GM15510 (cell line): Measurements from ENCODE around the gene SULT2B1.

ENCODE experiments used
- POLR2A ChIP-seq: IDR thresholded peaks from 3 replicates; pipeline ENCODE4 v1.6.1; 2011; ENCODE audit warnings: borderline replicate concordance; ENCODE audit not compliant: insufficient read length; ENCODE audit errors: extremely low read depth

The SULT2B1 gene

GRCh38 chr19:48514123-48514458 is 37.9 kb upstream of the SULT2B1 start:
- no peak for TF ChIP-seq POLR2A

DNA sequence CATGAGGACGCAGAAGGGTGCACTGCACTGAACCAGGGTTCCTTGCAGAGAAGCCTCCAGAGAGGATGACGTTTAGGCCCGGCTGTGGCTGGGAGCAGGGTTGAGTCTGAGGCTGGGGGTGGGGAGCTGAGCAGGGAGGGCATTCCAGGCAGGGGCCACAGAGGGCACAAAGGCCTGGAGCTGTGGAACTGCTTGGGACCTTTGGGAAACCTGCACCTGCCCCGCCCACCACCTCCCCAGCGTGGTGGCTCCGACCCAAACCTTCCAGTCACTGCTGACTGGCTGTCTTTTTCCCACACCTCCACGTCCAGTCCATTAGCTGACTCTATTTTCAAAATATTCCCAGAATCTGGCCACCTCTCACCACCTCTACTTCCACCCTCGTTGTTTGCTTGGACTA is 35.4 kb upstream of the SULT2B1 start:
- TF ChIP-seq POLR2A = no peak

DNA sequence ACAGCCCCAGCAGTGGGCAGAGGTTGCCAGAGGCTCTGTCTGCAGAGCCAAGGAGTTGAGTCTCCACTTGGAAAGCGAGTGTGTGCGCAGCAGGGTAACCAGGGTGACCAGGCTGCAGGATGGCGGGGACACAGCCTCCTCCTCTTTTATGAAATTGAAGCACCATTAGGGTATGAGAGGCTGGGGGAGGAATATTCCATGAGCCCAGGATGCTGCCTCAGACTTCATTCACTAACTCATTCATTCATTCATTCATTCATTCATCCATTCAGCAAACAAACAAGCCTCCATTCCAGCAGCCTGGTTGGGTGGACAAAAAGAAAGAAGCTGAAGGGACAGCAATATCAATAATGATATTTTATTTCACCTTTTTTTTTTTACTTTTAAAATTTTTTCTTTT is 33.8 kb upstream of the SULT2B1 start:
- TF ChIP-seq POLR2A = no peak

DNA sequence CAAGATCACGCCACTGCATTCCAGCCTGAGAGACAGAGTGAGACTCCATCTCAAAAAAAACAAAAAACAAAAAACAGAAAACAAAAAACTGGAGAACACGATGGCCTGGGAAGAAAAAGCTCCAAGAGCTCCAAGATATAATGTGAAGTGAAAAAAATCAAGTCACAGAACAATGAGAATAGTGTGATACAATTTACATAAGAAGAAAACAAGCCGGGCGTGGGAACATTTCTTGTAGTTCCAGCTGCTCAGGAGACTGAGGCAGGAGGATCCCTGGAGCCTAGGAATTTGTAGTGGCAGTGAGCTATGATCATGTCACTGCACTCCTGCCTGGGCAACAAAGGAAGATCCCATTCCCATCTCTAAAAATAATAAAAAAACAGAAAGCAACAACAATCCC is 31.8 kb upstream of the SULT2B1 start:
- TF ChIP-seq POLR2A = no peak

GRCh38 chr19:48524221-48524620 is 27.8 kb upstream of the SULT2B1 start:
- TF ChIP-seq POLR2A = no peak

DNA sequence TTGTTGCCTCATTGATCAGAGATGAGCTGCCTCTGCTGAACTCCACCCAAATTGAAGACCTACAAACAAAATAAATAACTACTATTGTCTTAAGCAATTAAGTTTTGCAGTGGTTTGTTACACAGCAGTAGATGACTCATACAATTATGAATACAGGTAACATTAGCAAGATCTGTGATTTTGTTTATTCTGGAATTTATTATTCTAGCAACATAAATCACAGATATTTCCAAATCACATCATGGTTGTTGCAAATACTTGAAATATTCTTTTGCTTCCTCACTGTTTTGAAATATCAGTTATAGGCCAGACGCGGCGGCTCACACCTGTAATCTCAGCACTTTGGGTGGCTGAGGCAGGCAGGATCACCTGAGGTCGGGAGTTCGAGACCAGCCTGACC is 27.2 kb upstream of the SULT2B1 start:
- no peak for TF ChIP-seq POLR2A

GRCh38 chr19:48529156-48529555 is 22.8 kb upstream of the SULT2B1 start:
- no peak for TF ChIP-seq POLR2A

GRCh38 chr19:48530066-48530720 is 21.8 kb upstream of the SULT2B1 start:
- TF ChIP-seq POLR2A = no peak

- no peak for TF ChIP-seq POLR2A
Measured at GRCh38 chr19:48530770-48531169, 21.2 kb upstream of the SULT2B1 start.

GRCh38 chr19:48533770-48534169 is 18.2 kb upstream of the SULT2B1 start:
- no peak for TF ChIP-seq POLR2A

GRCh38 chr19:48537541-48537940 is 14.4 kb upstream of the SULT2B1 start:
- TF ChIP-seq POLR2A = no peak

GRCh38 chr19:48539503-48540096 is 12.4 kb upstream of the SULT2B1 start:
- TF ChIP-seq POLR2A = no peak

DNA sequence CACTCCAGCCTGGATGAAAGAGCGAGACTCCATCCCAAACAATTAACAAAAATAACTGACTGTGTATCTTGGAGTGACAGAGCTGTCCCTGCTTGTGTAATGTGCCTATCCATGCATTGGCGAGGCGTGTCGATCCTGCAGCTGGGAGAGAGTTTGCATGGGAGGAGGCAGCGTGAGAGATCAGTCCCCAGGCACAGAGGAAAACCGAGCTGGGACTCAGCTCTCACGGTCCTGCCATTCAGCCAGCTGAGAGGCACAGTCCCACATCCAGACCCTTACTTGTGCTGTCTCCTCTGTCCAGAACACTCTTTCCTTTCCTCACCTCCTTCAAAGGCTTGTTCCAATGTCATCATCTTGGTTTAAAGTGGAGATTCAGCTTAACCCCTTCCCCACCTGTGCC is 11.9 kb upstream of the SULT2B1 start:
- TF ChIP-seq POLR2A = no peak

GRCh38 chr19:48541813-48542212 is 10.2 kb upstream of the SULT2B1 start:
- TF ChIP-seq POLR2A = no peak

DNA sequence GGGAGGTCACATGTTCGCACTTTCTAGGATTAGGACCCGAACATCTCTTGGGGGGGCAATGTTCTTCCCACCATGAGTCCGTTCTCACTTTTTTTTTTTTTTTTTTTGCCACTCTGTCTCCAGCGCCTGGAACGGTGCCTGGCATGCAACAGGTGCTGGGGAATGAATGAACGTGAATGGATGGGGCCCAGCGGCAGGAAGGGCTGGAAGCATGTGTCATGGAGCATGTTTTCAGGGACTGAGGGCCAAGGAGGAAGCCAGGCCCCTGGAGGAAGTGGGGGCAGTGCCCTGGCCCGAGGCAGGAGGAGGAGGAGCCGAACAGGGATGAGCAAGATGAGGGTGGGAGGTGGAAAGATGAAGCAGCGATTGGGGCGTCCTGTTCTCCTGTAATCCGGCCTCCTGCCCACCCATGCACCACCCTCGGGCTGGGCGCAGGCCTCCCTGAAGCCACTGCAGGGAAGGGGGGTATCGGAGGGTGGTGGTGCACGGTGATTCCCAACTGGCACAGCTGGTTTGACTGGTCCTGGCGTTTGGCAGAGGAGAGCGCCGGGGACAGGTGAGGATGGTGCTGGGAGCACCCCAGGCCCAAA is 8.8 kb upstream of the SULT2B1 start:
- no peak for TF ChIP-seq POLR2A
